B cell (primary cell): ENCODE results near the gene PEAK1.

Experiments used
- EZH2 ChIP-seq: IDR thresholded peaks from 2 replicates; pipeline ENCODE4 v1.6.1; 2012; ENCODE audit warnings: borderline replicate concordance, low read depth, mild to moderate bottlenecking, moderate library complexity, low read length; ENCODE audit not compliant: insufficient read depth, poor library complexity, severe bottlenecking
- TF ChIP-seq, protein P1 (sequence below): fragments of 200-600 bp; IDR thresholded peaks from one replicate; pipeline ENCODE4 v1.8.0; 2022; ENCODE audit warnings: antibody characterized with exemption, mild to moderate bottlenecking

DNA sequence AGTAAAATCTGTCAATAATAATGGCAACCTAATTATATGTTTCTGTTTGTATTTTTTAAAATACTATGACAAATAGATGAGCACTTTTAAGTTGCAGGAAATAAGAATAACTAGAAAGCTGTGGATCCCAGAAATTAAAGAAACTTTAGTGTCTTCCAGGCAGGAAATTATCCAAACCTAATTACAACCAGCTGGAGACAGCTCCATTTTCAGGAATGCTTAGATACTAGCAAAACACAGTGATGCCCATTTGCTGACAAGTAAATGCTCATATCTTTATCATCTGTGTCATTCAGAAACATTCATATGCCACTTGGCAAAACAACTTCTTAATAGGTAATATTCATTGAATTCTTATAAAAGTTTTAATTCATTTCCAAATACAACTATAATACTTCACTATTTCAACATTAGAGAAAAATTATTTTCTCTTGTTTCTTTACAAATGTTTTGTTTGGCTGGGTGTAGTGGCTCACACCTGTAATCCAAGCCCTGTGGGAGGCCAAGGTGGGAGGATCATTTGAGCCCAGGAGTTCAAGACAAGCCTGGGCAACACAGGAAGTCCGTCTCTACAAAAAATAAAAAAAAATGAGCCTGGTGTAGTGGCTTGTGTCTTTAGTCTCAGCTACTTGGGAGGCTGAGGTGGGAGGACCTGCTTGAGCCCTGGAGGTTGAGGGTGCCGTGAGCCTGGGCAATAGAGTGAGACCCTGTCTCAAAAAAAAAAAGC lies 179.9 kb downstream of the PEAK1 start:
- TF ChIP-seq, protein P1, sequence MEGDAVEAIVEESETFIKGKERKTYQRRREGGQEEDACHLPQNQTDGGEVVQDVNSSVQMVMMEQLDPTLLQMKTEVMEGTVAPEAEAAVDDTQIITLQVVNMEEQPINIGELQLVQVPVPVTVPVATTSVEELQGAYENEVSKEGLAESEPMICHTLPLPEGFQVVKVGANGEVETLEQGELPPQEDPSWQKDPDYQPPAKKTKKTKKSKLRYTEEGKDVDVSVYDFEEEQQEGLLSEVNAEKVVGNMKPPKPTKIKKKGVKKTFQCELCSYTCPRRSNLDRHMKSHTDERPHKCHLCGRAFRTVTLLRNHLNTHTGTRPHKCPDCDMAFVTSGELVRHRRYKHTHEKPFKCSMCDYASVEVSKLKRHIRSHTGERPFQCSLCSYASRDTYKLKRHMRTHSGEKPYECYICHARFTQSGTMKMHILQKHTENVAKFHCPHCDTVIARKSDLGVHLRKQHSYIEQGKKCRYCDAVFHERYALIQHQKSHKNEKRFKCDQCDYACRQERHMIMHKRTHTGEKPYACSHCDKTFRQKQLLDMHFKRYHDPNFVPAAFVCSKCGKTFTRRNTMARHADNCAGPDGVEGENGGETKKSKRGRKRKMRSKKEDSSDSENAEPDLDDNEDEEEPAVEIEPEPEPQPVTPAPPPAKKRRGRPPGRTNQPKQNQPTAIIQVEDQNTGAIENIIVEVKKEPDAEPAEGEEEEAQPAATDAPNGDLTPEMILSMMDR, result no peak
- TF ChIP-seq EZH2, result no peak
